CD4-positive, alpha-beta T cell (primary cell): ENCODE data around the gene CERS6. TPM values are rescaled to one million over a fixed set of nuclear protein-coding genes. Genes with fewer than 3 reads are reported as not detected.

ENCODE experiments used
- ATAC-seq: fragments of 200-7000 bp; cut with Tn5 transposase; one replicate; pipeline ENCODE4 v1.10.0; 2022; ENCODE audit warnings: mild to moderate bottlenecking; ENCODE audit not compliant: poor library complexity
- CTCF ChIA-PET: fragments of 350-600 bp; sonication (Branson Sonifier 250); formaldehyde crosslinking; loops from one replicate; lab custom pipeline; 2021; ENCODE audit warnings: antibody characterized with exemption, inconsistent platforms; lab: Charles Lee
- POLR2A ChIA-PET: fragments of 350-600 bp; sonication (Branson Sonifier 250); formaldehyde crosslinking; loops from one replicate; lab custom pipeline; 2021; ENCODE audit warnings: antibody characterized with exemption, inconsistent platforms; lab: Charles Lee
- DNase-seq, 14 experiments: peaks; one replicate each; pipeline ENCODE4 v3.0.0-alpha.2; 2013 to 2020; ENCODE audit warnings: mixed read lengths in 2 of 14
- H3K27ac ChIP-seq, 2 donors: one replicate each; pipeline versions ENCODE4 v1.5.1 to v1.7.0; 2013; ENCODE audit warnings: low read length in 2 of 2, low read depth in 1 of 2, mild to moderate bottlenecking in 1 of 2
- H3K27me3 ChIP-seq, 2 experiments: 1 replicate in 1 of 2; 2 replicates in 1 of 2; pipeline versions ENCODE4 v1.6.1 to v1.7.0; 2013; ENCODE audit warnings: low read length in 2 of 2, control low read depth in 1 of 2, mild to moderate bottlenecking in 1 of 2, moderate library complexity in 1 of 2; ENCODE audit not compliant: insufficient read depth in 2 of 2, control insufficient read depth in 1 of 2
- H3K36me3 ChIP-seq: one replicate; pipeline ENCODE4 v1.6.1; 2013; ENCODE audit warnings: low read length, control low read depth; ENCODE audit not compliant: insufficient read depth
- H3K4me1 ChIP-seq: one replicate; pipeline ENCODE4 v1.6.1; 2013; ENCODE audit warnings: low read length, control low read depth; ENCODE audit not compliant: insufficient read depth
- H3K4me3 ChIP-seq: one replicate; pipeline ENCODE4 v1.5.1; 2013; ENCODE audit warnings: mild to moderate bottlenecking, low read length, moderate library complexity
- H3K9me3 ChIP-seq, 2 experiments: 1 replicate in 1 of 2; 2 replicates in 1 of 2; pipeline versions ENCODE4 v1.6.1 to v1.7.0; 2013; ENCODE audit warnings: low read length in 2 of 2, mild to moderate bottlenecking in 2 of 2, control low read depth in 1 of 2, moderate library complexity in 1 of 2; ENCODE audit not compliant: control insufficient read depth in 1 of 2, insufficient read depth in 1 of 2
- H3K27ac Mint-ChIP-seq: one replicate; pipeline ENCODE4 v1.8.0; 2020; ENCODE audit warnings: mixed read lengths
- H3K27me3 Mint-ChIP-seq: one replicate; pipeline ENCODE4 v1.8.0; 2021; ENCODE audit warnings: mixed read lengths
- H3K36me3 Mint-ChIP-seq: one replicate; pipeline ENCODE4 v1.8.0; 2021; ENCODE audit warnings: low read depth, mixed read lengths
- H3K4me1 Mint-ChIP-seq: one replicate; pipeline ENCODE4 v1.8.0; 2021; ENCODE audit warnings: low read depth, mixed read lengths
- H3K4me3 Mint-ChIP-seq: one replicate; pipeline ENCODE4 v1.8.0; 2020; ENCODE audit warnings: mild to moderate bottlenecking, mixed read lengths
- H3K9me3 Mint-ChIP-seq: one replicate; pipeline ENCODE4 v1.8.0; 2020; ENCODE audit warnings: mixed read lengths
- CTCF ChIP-seq: fragments of 200-600 bp; IDR thresholded peaks from one replicate; pipeline ENCODE4 v1.8.0; 2022; ENCODE audit warnings: antibody characterized with exemption, mild to moderate bottlenecking
- intact Hi-C, 2 experiments: fragments of 100-400 bp; cut with DNase I in 1 of 2; cut with micrococcal nuclease in 1 of 2; formaldehyde crosslinking; loops; one replicate each; pipeline versions ENCODE4 v1.15.1 to v1.9.0; 2023 to 2025; cut with DNase I, micrococcal nuclease
- total RNA-seq, 174 experiments: library from RNA in 2 of 174; stranded (reverse) in 2 of 174; gene quantifications; one replicate each; pipeline ENCODE4 v1.2.3 and lab custom pipeline; 2021 to 2026

Gene CERS6
- total RNA-seq, 2 experiments from 2014 or later, result 16.9 to 17.9 TPM

GRCh38 chr2:168740788-168741187 is 284.7 kb downstream of the CERS6 start:
- Histone ChIP-seq H3K36me3 (no peaks in the 10 kb centered on the region), H3K27me3 (no peaks in the 10 kb centered on the region), H3K4me1 (peaks cover 3% of the 10 kb centered on the region), H3K4me3 (no peak overlapping the region), H3K9me3 (no peaks in the 10 kb centered on the region), H3K27ac (no peak overlapping the region)
- intact Hi-C loops, result no loop called here
- H3K9me3 Mint-ChIP-seq, result no peaks in the 10 kb centered on the region
- peaks cover 22% of the 10 kb centered on the region for H3K4me1 Mint-ChIP-seq
- peaks cover 11% of the 10 kb centered on the region for H3K36me3 Mint-ChIP-seq
- TF ChIP-seq CTCF, result no peak
- H3K4me3 Mint-ChIP-seq, result no peak overlapping the region
- peak overlapping the region; percentile 1 for H3K27ac Mint-ChIP-seq
- DNase-seq (no peak), ATAC-seq (no peak)
- ChIA-PET POLR2A (interaction anchor here (0.6 to 0.8 kb wide), 2 partner anchors 10 to 383 kb away, joined by 3 read pairs; no protein-coding TSS in a partner anchor), CTCF (no interaction called here)
- H3K27me3 Mint-ChIP-seq, result no peaks in the 10 kb centered on the region

GRCh38 chr2:168742258-168742932 is 286.3 kb downstream of the CERS6 start:
- ChIA-PET POLR2A (no interaction called here), CTCF (no interaction called here)
- Histone ChIP-seq H3K4me3 (no peak overlapping the region), H3K9me3 (no peaks in the 10 kb centered on the region), H3K27ac (no peak overlapping the region), H3K27me3 (no peaks in the 10 kb centered on the region), H3K36me3 (no peaks in the 10 kb centered on the region), H3K4me1 (peaks cover 3% of the 10 kb centered on the region)
- no peaks in the 10 kb centered on the region for H3K27me3 Mint-ChIP-seq
- DNase-seq (no peak), ATAC-seq (no peak)
- H3K27ac Mint-ChIP-seq, result no peak overlapping the region
- intact Hi-C loops, result no loop called here
- no peak overlapping the region for H3K4me3 Mint-ChIP-seq
- H3K9me3 Mint-ChIP-seq, result no peaks in the 10 kb centered on the region
- TF ChIP-seq CTCF, result no peak
- peaks cover 6% of the 10 kb centered on the region for H3K36me3 Mint-ChIP-seq
- peaks cover 18% of the 10 kb centered on the region for H3K4me1 Mint-ChIP-seq

GRCh38 chr2:168744844-168745243 is 288.8 kb downstream of the CERS6 start:
- no peak for ATAC-seq
- POLR2A ChIA-PET, result no interaction called here
- no peaks in the 10 kb centered on the region for H3K27me3 Mint-ChIP-seq

More at GRCh38 chr2:168744844-168745243, 288.8 kb downstream of the CERS6 start:
- peaks cover 30% of the 10 kb centered on the region for H3K4me1 Mint-ChIP-seq
- no peak overlapping the region for H3K27ac Mint-ChIP-seq
- peaks cover 6% of the 10 kb centered on the region for H3K36me3 Mint-ChIP-seq
- Histone ChIP-seq H3K27ac (no peak overlapping the region), H3K9me3 (no peaks in the 10 kb centered on the region), H3K27me3 (no peaks in the 10 kb centered on the region), H3K4me1 (peaks cover 15% of the 10 kb centered on the region), H3K4me3 (no peak overlapping the region), H3K36me3 (no peaks in the 10 kb centered on the region)
- CTCF ChIA-PET, result no interaction called here
- no peak for DNase-seq
- TF ChIP-seq CTCF, result no peak
- H3K9me3 Mint-ChIP-seq, result no peaks in the 10 kb centered on the region
- intact Hi-C loops, result no loop called here
- H3K4me3 Mint-ChIP-seq, result no peak overlapping the region
